Posterior cingulate gyrus (tissue), 11 donors: ENCODE results near the gene ARMH1.

Source experiments
- DNase-seq, 10 donors: peaks; one replicate each; pipeline versions ENCODE4 v3.0.0 to v3.0.0-alpha.2; 2020 to 2021; ENCODE audit warnings: mixed read lengths in 3 of 10
- intact Hi-C: fragments of 100-400 bp; cut with DNase I; formaldehyde crosslinking; loops from one replicate; pipeline ENCODE4 v1.15.1; 2023

Gene ARMH1

DNA sequence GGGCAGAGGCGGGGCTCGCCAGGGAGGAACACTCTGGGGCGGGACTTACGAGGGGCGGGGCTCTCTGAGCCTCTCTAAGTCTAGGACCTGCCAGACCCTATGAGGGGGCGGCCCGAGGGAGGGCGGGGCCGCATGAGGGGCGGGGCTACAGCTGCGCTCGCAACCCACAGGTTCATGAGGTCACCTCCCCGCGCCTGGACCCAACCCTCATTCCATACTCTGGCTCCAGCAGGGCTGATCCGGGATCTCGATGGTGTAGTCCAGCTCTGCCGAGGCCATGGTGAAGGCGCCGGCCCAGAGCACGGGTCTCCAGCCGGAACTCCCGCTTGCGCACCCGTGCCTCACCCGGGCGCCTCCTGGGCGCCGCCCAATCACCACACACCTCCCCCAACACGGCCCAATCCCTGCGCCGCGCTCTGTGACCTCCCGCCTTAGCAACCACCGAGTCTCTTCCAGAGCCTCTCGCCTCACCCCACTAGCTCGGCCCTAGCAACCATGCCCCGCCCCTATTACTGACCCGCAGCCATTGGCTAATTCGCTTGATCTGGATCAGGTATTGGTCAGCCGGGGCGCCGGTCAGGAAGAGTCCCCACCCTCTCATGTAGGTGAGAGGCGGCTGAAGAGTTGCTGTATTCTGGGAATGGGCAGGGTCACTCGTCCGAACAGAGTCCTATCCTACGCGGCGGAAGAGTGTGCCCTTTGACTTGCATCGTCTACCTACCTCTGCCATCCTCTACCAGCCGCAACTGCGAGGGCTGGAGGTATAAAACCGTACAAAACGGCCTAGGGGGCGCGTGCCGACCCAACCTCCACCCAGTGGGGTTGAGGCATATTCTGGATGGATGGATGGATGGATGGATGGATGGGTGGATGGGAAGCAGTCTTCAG, at the start of gene ARMH1, which contains the start of gene TMEM53:
TSS of gene ARMH1 (plus strand) at position 602 of the 888 bp plus-strand sequence. CDS start 14,984 bp downstream, outside the sequence.
TSS of gene TMEM53 (minus strand) at position 369 of the 888 bp plus-strand sequence. CDS start at position 279, 90 bp downstream.
- intact Hi-C loops = no loop called here
- peak; percentile 96 to 100 (median 99) for DNase-seq

- intact Hi-C loops = no loop called here
- no peak for DNase-seq
Measured at GRCh38 chr1:44625348-44625747, 49.2 kb upstream of the ARMH1 start.

DNA sequence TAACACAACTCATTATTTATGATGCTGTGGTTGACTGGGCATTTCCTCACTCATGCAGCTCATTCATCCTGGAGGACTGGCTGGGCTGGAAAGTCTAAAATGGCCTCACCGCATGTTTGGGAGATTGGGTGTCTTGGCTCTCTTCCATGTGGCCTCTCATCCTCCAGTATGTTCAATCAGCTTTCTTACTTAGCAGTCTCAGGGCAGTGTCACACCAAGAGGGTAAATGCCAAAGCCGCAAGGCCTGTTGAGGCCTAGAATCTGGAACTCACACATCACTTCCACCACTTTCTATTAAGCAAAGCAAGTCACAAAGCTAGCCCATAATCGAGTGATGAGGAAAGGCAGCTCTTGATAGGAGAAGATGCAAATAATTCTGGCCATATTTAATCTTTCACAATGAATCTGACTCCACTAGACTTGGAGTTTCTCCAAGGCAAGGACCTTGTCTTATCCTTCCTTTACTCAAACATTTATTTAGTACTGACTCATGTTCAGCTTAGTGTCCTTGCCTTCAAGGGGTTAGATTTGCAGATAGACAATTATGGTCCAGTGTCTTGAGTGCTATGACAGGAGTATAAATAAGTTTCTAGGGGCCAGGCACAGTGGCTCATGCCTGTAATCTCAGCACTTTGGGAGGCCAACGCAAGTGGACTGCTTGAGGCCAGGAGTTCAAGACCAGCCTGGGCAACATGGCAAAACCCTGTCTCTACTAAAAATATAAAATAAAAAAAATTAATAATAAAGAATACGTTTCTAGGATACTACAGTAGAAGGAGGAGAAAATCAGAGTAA, 45.4 kb upstream of the ARMH1 start:
- intact Hi-C loops = no loop called here
- DNase-seq = no peak

DNA sequence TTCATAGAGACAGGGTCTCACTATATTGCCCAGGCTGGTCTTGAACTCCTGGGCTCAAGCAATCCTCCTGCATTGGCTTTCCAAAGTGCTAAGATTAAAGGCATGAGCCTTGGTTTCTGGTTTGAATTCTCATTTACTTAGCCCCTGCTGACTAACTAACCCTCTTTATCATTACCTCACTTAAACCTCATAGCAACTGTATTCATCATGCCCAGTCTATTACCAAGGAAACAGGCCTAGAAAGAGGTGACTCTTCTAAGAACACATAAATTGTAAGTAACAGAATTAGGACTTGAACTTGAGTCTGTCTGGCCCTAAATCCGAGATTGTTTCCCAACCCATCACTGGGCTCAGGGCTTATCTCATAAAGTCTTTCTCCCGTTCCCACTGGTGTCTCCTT, 44.4 kb upstream of the ARMH1 start:
- intact Hi-C loops = no loop called here
- DNase-seq = no peak

GRCh38 chr1:44631333-44631646, 43.2 kb upstream of the ARMH1 start:
- intact Hi-C loops = no loop called here
- peak in 1 of 10 donors; percentile 45 for DNase-seq

DNA sequence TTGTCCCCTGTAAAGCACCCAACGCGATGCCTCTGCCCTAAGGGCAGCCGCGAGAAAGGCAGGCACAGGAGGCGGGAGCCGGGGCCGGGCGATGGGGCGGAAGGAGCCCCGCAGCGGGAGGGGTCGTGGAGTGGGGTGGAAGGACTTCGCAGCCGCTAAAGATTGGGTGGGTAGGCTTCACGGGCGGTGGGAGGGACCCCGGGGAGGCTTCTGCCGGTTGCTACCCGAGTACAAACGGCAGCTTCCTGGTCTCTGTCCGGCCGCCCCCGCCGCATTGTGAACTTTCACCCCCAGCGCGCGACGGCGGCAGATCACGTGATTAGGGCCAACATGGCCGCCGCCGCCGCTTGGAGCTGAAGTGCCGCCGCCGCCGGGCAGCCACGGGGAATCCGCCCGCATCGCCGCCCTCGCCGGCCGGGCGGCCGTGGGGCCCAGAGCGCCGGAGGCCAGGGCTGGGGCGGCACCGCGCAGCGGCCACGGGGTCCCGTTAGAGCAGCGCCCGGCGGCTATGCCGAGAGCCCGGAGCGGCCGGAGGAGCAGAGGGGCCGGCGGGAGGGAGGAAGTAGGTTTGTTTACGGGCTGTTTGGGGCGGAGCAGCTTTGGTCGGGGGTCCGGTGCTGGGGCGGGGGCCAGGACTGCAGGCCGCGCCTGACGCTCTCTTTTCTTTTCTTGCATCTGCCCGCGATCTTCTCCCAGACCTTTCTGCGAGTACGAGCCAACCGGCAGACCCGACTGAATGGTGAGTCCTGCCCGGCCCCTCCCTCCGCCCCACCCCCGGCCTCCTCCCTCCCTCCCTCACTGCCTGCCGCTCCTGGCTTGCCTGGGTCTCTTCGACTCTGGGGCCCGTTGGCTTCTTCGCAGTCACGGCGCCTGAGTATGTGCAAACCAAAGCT, 42.6 kb upstream of the ARMH1 start:
- intact Hi-C loops = no loop called here
- peak; percentile 72 to 97 (median 86) for DNase-seq

GRCh38 chr1:44632598-44632997, 41.9 kb upstream of the ARMH1 start:
- DNase-seq = peak in 1 of 10 donors; percentile 43
- intact Hi-C loops = no loop called here

DNA sequence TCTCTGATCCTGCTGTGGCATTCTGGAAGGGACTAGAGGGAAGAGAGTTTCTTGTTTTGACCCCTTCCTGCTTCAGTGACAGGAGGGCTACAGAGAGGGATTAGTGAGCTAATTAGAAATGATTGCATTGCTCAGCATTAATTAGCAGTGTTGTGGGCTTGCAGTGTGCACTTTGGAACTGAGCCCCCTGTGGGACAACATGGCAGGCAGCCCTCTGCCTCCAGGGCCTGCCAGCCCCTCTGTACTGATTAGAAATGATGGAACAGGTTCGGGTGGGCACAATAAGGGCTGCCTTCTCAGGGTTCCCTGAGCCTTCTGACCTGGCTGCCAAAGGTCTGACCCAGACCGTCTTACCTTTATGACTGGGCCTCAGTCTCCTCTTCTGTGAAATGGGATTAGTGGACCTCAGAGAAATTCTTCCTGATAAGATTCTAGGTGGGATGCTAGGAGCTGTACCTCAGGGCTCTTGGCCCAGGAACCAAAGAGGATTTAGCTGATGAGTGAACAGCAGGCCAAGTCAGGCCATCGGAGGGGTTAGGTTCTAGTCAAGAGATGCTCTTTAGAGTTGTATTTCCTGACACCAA, 39.8 kb upstream of the ARMH1 start:
- intact Hi-C loops = no loop called here

GRCh38 chr1:44635439-44635838, 39.1 kb upstream of the ARMH1 start:
- intact Hi-C loops = no loop called here
- DNase-seq = peak in 2 of 10 donors; percentile 11 to 55

More for the DNA sequence above, 39.8 kb upstream of the ARMH1 start:
- peak in 2 of 10 donors; percentile 38 to 55 for DNase-seq

DNA sequence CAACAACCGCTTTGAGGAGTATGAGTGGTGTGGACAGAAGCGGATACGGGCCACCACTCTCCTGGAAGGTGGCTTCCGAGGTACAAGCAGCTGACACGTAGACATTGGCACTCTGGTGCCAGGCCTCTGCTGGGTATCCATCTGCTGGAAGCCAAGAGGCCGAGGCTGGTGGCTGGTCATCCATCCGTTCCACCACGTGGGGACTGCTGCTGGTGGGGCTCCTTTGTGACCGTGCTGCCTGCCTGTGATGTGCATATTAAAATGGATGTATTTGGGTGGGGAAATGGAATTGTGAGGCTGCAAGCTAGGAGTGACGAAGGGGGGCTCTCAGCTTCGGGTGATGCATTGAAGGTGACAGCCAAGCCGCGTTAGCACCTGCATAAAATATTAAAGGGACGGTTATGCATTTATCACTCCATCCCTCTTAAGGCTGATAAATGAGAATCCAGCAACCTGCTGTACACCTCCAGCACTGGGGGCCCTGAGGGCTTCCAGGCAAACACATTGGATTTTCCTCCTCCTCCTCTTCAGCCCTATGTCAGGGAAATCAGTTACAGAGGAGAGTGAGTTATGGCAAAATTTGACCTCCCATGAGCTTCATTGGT, 38.3 kb upstream of the ARMH1 start:
- DNase-seq = peak in 2 of 10 donors; percentile 63 to 81
- intact Hi-C loops = no loop called here

GRCh38 chr1:44636688-44637598, 37.6 kb upstream of the ARMH1 start:
- intact Hi-C loops = no loop called here
- peak in 2 of 10 donors; percentile 57 for DNase-seq

- peak in 1 of 10 donors; percentile 60 for DNase-seq
- intact Hi-C loops = no loop called here
Measured at GRCh38 chr1:44637702-44638411, 36.7 kb upstream of the ARMH1 start.

GRCh38 chr1:44640200-44640853, 34.2 kb upstream of the ARMH1 start:
- intact Hi-C loops = loop anchor here (10.0 kb wide), 1 partner anchor 236 kb away; the partner anchor contains the start of gene RNF220
- DNase-seq = peak in 1 of 10 donors; percentile 43

GRCh38 chr1:44641126-44642102, 33.1 kb upstream of the ARMH1 start:
- intact Hi-C loops = loop anchor here (10.0 kb wide), 1 partner anchor 237 kb away; the partner anchor contains the start of gene RNF220
- peak in 2 of 10 donors; percentile 35 to 57 for DNase-seq

DNA sequence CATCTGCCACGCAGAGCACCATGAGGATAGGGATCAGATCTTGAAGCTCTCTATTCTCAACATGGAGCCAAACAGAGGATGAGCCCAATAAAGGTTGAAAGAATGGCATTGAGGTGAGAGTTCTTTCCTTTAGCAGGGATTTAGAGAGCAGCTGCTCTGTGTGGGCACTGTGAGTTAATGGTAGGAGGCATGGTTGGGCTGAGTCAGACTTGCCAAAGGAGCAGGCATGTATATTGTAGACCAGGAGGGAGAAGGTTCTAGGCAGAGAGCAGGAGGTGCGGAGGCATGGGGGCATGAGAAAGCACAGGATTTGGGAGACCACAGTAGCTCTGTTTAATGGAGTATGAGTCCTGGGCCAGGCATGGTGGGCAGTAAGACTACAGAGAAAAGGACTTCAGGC, 32.3 kb upstream of the ARMH1 start:
- intact Hi-C loops = loop anchor here (10.0 kb wide), 1 partner anchor 237 kb away; the partner anchor contains the start of gene RNF220
- DNase-seq = no peak

DNA sequence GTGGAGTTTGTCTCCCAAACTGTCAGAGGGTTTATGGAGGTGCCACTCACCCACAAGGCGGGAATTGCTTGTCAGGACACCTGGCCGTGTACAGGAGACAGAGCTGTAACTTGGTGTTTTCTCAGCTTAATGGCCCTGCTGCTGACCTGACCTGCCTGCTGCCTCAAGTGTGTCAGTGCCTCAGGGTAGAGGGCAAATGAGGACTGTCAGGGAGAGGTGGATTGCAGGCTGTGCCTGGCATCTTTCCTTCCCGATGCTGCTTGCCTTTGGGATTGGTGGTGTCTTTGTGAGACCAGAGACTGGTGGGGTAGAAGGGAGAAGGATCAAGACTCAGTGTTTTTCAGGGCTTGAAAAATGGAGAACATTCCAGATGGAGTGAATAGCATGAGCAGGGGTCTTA, 31.6 kb upstream of the ARMH1 start:
- DNase-seq = no peak
- intact Hi-C loops = loop anchor here (10.0 kb wide), 1 partner anchor 238 kb away; the partner anchor contains the start of gene RNF220
